ENCODE data around the gene PAEP. TPM values are rescaled to one million over a fixed set of nuclear protein-coding genes. Genes with fewer than 3 reads are reported as not detected.
A peak's percentile ranks its signal among the peaks of the same experiment; 100 is the strongest.

Gene PAEP
- total and polyA plus RNA-seq, 8 donors = not detected

- peaks cover 0 to 55% (median 6%) of the 10 kb centered on the region in 3 donors for H3K27me3 ChIP-seq
- H3K36me3 ChIP-seq = no peaks in the 10 kb centered on the region
- TF ChIP-seq POLR2A (IDR thresholded peaks at IDR 0.05) = no peak
- no peak for TF ChIP-seq EP300 (IDR thresholded peaks at IDR 0.05)
- no peak for TF ChIP-seq CTCF (IDR thresholded peaks at IDR 0.05)
- TF ChIP-seq POLR2AphosphoS5 (IDR thresholded peaks at IDR 0.05) = no peak
- intact Hi-C loops (cut with DNase I; ENCODE audit: low total_unique reads) = no loop called here
- WGBS, 5 donors = 81 to 86% (median 81%) methylated on average over 10 of the region's 10 CpGs
- H3K4me1 ChIP-seq = no peaks in the 10 kb centered on the region
- no peak overlapping the region for H3K27ac ChIP-seq
- no peak for DNase-seq
- H3K9me3 ChIP-seq = no peaks in the 10 kb centered on the region
- H3K4me3 ChIP-seq = no peak overlapping the region
Observed at GRCh38 chr9:135577256-135577655, 15.7 kb downstream of the PAEP start.

DNA sequence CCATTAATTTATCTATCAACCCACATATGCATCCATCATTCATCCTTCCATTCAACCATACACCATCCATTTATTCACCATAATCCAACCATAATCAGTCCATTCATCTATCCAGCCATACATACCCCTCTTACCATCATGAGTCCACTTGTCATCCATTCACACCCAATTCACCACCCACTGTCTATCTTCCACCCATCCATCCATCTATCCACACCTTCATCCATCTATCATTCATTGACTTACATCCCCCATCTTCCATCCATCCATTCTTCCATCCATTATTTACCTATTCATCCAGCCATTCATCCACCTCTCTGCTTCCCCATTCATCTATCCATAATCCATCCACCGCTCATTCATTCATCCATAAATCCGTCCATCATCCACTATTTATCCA is 17.8 kb downstream of the PAEP start:
- DNase-seq = no peak
- H3K27ac ChIP-seq = no peak overlapping the region
- no peaks in the 10 kb centered on the region for H3K4me1 ChIP-seq
- TF ChIP-seq CTCF (IDR thresholded peaks at IDR 0.05) = no peak
- TF ChIP-seq POLR2AphosphoS5 (IDR thresholded peaks at IDR 0.05) = no peak
- TF ChIP-seq POLR2A (IDR thresholded peaks at IDR 0.05) = no peak
- TF ChIP-seq EP300 (IDR thresholded peaks at IDR 0.05) = no peak
- intact Hi-C loops (cut with DNase I; ENCODE audit: low total_unique reads) = no loop called here
- H3K4me3 ChIP-seq = no peak overlapping the region
- H3K27me3 ChIP-seq = peaks cover 0 to 65% (median 6%) of the 10 kb centered on the region in 3 donors
- H3K9me3 ChIP-seq = no peaks in the 10 kb centered on the region
- WGBS, 5 donors = 22 to 59% (median 39%) methylated on average over 2 of the region's 2 CpGs
- H3K36me3 ChIP-seq = no peaks in the 10 kb centered on the region

GRCh38 chr9:135579889-135580660 is 18.5 kb downstream of the PAEP start:
- DNase-seq = no peak
- Histone ChIP-seq H3K27me3 (peaks cover 0 to 65% (median 2%) of the 10 kb centered on the region in 3 donors), H3K36me3 (no peaks in the 10 kb centered on the region), H3K9me3 (no peaks in the 10 kb centered on the region), H3K27ac (no peak overlapping the region), H3K4me3 (no peak overlapping the region), H3K4me1 (no peaks in the 10 kb centered on the region)
- 65 to 74% (median 71%) methylated on average over 10 of the region's 10 CpGs for WGBS, 5 donors
- TF ChIP-seq CTCF (IDR thresholded peaks at IDR 0.05) (no peak), POLR2A (IDR thresholded peaks at IDR 0.05) (no peak), EP300 (IDR thresholded peaks at IDR 0.05) (no peak), POLR2AphosphoS5 (IDR thresholded peaks at IDR 0.05) (no peak)
- intact Hi-C loops (cut with DNase I; ENCODE audit: low total_unique reads) = no loop called here

DNA sequence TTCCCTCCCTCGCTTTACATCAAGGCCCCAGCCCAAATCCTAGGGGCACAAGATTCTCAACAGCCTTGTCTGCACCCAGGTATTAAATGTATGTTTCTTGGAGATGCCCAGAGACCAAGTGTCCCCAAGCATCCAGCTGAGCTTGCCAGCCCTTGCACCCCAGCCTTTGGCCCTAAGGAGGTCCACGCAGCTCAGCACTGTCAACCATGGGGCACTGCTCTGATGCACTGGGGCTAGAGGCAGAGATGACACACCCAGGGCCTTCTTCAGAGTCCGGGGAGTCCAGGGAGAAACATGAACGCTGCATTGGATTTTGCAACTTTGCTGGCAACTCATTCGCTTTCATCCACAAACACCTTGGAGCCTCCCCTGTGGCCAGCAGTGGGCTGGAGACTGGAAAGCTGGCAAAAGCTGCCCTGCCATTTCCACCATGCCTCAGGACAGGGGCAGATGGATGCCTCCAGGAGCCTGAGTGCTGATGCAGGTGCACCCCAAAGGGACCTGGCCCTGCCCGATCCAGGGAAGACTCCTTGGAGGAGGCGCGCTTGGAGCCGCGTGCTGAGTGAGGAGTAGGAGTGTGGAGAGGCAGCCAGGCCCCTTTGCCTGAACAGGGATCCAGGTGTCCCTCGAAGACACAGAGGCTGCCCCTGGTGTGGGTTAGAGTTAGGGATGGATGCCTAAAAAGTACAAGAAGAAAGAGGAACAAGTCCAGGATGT is 19.3 kb downstream of the PAEP start:
- peaks cover 0 to 65% (median 0%) of the 10 kb centered on the region in 3 donors for H3K27me3 ChIP-seq
- peak in 1 of 2 donors; percentile 16 for DNase-seq
- 85 to 88% (median 86%) methylated on average over 11 of the region's 11 CpGs for WGBS, 5 donors
- H3K4me1 ChIP-seq = no peaks in the 10 kb centered on the region
- no peaks in the 10 kb centered on the region for H3K9me3 ChIP-seq
- intact Hi-C loops (cut with DNase I; ENCODE audit: low total_unique reads) = no loop called here
- TF ChIP-seq POLR2AphosphoS5 (IDR thresholded peaks at IDR 0.05) (no peak), EP300 (IDR thresholded peaks at IDR 0.05) (no peak), POLR2A (IDR thresholded peaks at IDR 0.05) (no peak), CTCF (IDR thresholded peaks at IDR 0.05) (no peak)
- no peaks in the 10 kb centered on the region for H3K36me3 ChIP-seq
- no peak overlapping the region for H3K27ac ChIP-seq
- no peak overlapping the region for H3K4me3 ChIP-seq
